ENCODE results near the gene FGG. TPM values are rescaled to one million over a fixed set of nuclear protein-coding genes. Genes with fewer than 3 reads are reported as not detected.

Gene FGG
- total RNA-seq, 6 experiments from 2014 or later = not detected

DNA sequence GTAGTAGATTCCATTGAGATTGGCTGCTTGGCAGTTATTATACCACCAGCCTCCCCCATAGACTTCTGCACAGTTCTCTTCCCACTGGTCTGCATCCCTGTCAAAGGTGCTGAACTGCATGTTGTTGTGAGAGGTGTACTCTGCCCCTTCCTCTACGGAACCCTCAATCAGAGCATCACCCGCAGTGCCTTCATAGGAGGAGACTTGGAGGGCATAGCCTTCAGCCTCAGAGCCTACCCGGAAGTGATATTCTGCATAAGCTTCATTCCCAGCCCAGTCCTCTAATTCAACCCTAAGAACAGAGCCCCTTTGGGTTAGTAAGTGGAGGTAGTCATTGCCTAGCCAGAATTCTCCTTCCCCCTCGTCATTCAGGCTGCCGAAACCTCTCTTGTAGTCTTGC lies 28.2 kb downstream of the FGG start:
- no peak for DNase-seq
- Mint-ChIP-seq H3K36me3 (ENCODE audit: low read depth) (no peaks in the 10 kb centered on the region), H3K27ac (no peak overlapping the region), H3K4me1 (ENCODE audit: low read depth) (no peaks in the 10 kb centered on the region), H3K4me3 (no peak overlapping the region), H3K27me3 (ENCODE audit: insufficient read depth) (peaks cover 2% of the 10 kb centered on the region), H3K9me3 (no peaks in the 10 kb centered on the region)
- TF ChIP-seq CTCF (IDR thresholded peaks at IDR 0.05) = no peak

DNA sequence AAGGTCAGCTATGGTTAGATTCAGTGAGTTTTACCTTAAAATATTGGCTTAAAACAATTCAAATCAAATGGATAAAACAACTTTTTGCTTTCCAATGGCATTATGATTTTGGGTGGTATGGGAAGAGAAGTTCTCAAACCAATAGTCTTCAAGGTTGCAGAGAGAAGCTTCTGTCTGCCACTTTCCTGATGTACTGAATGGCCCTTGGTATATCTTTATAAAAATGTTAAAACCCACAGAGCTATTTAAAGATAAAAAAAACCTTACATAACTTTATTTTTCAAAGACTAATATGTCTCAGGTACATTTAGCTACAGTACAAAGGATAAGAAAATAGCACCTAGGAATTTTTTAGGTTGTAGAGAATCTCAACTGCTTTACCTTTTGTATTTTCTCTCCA lies 28.8 kb downstream of the FGG start:
- Mint-ChIP-seq H3K36me3 (ENCODE audit: low read depth) (no peaks in the 10 kb centered on the region), H3K4me1 (ENCODE audit: low read depth) (no peaks in the 10 kb centered on the region), H3K27me3 (ENCODE audit: insufficient read depth) (peaks cover 2% of the 10 kb centered on the region), H3K27ac (no peak overlapping the region), H3K9me3 (no peaks in the 10 kb centered on the region), H3K4me3 (no peak overlapping the region)
- no peak for TF ChIP-seq CTCF (IDR thresholded peaks at IDR 0.05)
- no peak for DNase-seq

DNA sequence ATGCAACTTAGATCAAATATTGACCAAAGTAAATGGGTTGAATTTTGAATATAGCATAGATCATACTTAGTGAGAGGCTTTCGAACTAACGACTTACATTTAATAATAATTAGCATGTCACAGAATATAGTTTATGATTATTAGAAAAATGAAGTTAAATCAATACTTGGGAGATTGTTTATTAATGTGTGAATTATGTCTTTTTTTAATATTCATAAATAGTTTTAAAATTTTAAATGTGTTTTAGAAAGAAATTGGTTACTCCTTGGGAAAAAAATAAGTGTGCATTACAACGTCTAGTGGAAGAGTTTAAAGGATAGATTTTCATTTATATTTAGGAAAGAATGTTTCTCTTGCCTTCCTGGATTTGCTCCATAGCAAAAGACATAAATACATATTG lies 29.2 kb downstream of the FGG start:
- Mint-ChIP-seq H3K27ac (no peak overlapping the region), H3K27me3 (ENCODE audit: insufficient read depth) (peaks cover 2% of the 10 kb centered on the region), H3K9me3 (no peaks in the 10 kb centered on the region), H3K4me1 (ENCODE audit: low read depth) (no peaks in the 10 kb centered on the region), H3K4me3 (no peak overlapping the region), H3K36me3 (ENCODE audit: low read depth) (no peaks in the 10 kb centered on the region)
- no peak for DNase-seq
- no peak for TF ChIP-seq CTCF (IDR thresholded peaks at IDR 0.05)

DNA sequence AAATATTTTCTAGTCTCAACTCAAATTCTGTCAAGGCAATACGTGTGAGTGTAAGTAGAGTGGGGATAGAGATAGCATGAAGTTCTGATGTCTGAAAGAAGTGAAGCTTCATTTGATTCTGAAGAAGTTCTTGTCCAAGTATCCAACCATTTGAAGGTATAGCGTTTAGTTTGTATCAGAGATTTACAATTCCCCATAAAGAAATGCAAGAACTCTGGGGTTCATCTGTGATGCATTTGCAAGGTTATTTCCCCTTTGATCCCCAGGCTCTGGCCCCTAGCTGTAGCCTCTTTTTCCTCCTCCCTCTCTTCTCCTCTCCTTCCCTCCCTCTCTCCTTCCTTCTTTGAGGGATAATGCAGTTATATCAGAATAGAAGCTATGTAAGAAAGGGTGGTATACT lies 29.7 kb downstream of the FGG start:
- TF ChIP-seq CTCF (IDR thresholded peaks at IDR 0.05) = no peak
- Mint-ChIP-seq H3K27me3 (ENCODE audit: insufficient read depth) (peaks cover 2% of the 10 kb centered on the region), H3K4me3 (no peak overlapping the region), H3K27ac (no peak overlapping the region), H3K4me1 (ENCODE audit: low read depth) (no peaks in the 10 kb centered on the region), H3K36me3 (ENCODE audit: low read depth) (no peaks in the 10 kb centered on the region), H3K9me3 (no peaks in the 10 kb centered on the region)
- DNase-seq = no peak

GRCh38 chr4:154579927-154580326 lies 32.5 kb downstream of the FGG start:
- DNase-seq = no peak
- Mint-ChIP-seq H3K4me3 (no peak overlapping the region), H3K4me1 (ENCODE audit: low read depth) (no peaks in the 10 kb centered on the region), H3K36me3 (ENCODE audit: low read depth) (no peaks in the 10 kb centered on the region), H3K9me3 (no peaks in the 10 kb centered on the region), H3K27ac (no peak overlapping the region), H3K27me3 (ENCODE audit: insufficient read depth) (peaks cover 2% of the 10 kb centered on the region)
- TF ChIP-seq CTCF (IDR thresholded peaks at IDR 0.05) = no peak

DNA sequence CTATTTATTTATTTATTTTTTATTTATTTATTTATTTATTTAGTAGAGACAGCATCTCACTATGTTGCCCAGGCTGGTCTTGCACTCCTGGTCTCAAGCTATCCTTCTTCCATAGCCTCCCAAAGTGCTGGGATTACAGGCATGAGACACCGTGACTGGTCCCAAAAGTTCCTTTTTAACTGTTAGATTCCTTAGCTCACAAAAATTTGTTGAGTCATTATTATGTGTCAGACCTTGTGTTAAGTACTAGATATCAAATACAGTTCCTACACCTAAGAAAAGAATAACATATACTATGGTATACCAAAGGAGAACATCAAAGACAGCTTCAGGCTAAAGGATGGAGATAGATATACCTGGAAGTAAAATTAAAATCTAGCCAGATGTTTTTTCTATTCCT lies 33.5 kb downstream of the FGG start:
- H3K9me3 Mint-ChIP-seq = no peaks in the 10 kb centered on the region
- no peak for DNase-seq
- TF ChIP-seq CTCF (IDR thresholded peaks at IDR 0.05) = no peak
- H3K27ac Mint-ChIP-seq = no peak overlapping the region
- H3K4me1 Mint-ChIP-seq (ENCODE audit: low read depth) = no peaks in the 10 kb centered on the region
- H3K4me3 Mint-ChIP-seq = no peak overlapping the region
- H3K27me3 Mint-ChIP-seq (ENCODE audit: insufficient read depth) = peaks cover 2% of the 10 kb centered on the region
- H3K36me3 Mint-ChIP-seq (ENCODE audit: low read depth) = no peaks in the 10 kb centered on the region

Data from HFFc6 (cell line).